ENCODE results near the gene RAB11FIP3.
"Not testable (repeated sequence)": the region's sequence is repeated elsewhere in the genome, so short reads cannot be mapped to it uniquely, and the experiment has no call there.

RAB11FIP3 gene

GRCh38 chr16:497258-497657 is 71.8 kb downstream of the RAB11FIP3 start:
- no peak for DNase-seq

- DNase-seq = no peak
Measured at GRCh38 chr16:499924-500323, 74.5 kb downstream of the RAB11FIP3 start.

DNA sequence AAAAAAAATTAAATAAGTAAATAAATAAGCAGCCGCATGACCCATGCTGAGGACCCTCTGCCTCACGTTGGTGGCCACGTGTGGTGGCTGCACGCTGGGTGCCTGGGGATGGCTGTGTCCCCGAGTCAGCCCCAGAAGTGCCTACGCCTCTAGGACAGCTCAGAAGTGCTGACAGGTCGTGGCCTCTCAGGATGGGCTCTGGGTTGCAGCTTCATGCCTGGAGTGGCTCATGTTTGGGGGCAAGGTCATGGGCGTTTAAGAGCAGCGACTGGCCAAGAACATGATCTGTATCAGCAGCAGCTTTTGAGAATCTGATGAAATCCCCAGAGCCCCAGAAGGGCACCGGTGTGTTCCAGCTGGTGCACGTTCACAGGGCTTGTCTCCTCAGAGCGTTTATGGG is 75.3 kb downstream of the RAB11FIP3 start:
- DNase-seq = no peak

DNA sequence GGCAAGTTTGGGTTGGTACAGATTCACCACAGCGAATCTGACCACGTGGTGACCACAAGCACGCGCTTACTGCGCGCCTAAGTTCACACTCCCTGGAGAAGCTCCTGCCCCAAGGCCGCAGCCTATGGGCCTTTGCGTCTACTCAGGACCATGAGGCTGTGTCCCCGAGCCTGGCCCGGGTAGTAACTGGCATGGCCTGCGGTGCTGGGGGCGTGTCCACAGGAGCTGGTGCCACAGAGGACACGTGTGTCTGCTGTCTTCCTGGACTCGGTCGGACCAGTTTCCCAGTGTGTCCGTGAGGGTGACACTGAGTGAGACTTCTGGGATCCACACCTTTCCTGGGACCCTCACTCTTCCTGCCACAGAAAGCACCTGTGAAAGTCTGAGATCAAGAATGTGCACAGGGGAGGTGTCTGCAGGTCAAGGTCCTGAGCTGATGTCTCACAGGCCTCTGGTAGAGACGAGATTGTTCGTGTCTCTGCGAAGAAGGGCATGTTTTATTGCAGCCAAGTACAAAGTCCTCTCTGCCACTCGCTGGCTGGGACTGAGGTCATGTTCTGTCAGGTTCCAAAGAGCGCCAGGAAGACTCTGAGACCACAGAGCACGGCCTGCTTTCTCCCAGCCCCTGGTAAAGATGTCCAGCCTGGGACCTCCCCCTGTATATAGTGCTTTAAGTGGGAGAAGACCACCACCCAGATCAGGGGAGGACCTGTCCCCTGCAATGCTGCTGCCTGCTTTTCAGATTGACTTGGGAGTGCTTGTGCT is 76.9 kb downstream of the RAB11FIP3 start:
- DNase-seq = no peak

DNA sequence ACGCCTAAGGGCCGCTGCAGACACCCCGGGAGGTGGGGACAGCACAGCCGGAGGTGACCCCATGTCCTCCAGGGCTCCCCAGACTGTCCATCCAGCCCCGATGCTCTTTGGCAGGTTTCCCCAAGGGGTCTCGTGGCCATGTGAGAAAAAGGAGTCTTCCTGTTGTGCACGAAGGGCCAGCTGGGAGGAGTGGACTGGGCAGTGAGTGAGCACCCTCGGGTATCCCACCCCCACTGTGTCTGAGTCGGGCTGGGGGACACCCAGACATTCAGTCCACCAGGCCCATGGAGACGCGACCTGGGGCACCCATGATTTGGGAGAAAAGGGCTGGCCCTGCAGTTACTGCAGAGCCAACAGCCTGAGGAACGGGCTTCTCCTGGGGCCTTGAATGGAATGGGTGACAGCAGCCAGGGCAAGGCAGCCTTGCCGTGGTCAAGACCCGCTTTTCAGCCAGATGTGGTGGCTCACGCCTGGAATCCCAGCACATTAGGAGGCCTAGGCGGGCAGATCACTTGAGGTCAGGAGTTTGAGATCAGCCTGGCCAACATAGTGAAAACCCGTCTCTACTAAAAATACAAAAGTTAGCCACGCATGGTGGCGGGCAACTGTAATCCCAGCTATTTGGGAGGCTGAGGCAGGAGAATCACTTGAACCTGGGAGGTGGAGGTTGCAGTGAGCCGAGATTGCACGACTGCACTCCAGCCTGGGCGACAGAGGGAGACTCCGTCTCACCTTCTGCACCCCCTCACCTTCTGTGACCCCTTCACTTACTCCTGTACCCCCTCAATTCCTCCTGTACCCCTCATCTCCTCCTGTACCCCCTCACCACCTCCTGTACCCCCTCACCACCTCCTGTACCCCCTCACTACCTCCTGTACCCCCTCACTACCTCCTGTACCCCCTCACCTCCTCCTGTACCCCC is 78.0 kb downstream of the RAB11FIP3 start:
- DNase-seq = no peak

DNA sequence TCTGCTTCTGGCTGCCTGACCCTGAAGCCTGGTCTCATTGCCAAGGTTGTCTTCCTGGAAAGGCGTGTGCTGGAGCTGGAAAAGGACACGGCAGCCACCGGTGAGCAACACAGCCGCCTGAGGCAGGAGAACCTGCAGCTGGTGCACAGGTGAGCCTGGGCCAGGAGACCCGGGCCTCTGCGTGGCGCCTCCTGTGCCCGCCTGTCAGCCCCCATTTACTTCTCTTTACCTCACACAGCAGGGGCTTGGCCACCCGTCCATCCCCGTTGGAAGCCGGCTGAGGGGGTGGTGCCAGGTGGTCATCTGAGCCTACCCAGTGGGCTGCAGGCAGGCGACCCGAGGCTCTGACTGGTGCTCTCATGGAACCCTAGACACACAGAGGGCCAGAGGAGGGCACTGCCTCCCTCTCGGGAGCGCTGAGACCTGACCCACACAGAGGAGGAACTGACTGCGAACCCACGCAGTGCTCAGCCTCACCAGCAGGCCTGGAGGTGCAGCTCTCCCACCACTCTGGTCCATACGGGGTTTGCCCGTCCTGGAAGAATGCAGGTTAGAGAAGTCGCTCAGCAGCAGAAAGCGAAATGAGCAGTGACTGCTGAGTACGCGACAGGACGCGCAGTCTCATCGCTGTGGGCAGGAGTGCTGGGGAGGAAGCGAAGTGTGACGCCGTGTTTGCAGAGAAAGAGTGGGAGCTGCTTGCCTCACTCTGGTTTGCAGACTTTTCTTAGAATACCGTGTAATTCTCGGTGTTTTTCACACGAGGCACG is 80.2 kb downstream of the RAB11FIP3 start:
- no peak for DNase-seq

- no peak for DNase-seq
Measured at GRCh38 chr16:506246-506546, 80.7 kb downstream of the RAB11FIP3 start.

DNA sequence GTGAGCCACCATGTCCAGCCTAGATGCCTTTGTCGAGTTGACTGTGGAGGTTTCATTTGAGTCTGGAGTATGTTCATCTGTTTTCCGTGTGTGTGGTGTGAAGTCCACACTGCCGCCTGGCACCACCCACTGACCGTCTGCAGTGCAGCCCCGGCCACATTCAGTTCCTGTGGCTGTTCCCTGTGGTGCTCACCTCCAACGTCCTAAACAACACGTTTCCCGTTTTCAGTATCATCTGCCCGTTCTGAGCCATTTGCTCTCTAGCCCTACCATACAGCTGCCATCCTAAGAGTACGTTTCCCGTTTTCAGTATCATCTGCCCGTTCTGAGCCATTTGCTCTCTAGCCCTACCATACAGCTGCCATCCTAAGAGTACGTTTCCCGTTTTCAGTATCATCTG is 82.1 kb downstream of the RAB11FIP3 start:
- not testable (repeated sequence) for DNase-seq

DNA sequence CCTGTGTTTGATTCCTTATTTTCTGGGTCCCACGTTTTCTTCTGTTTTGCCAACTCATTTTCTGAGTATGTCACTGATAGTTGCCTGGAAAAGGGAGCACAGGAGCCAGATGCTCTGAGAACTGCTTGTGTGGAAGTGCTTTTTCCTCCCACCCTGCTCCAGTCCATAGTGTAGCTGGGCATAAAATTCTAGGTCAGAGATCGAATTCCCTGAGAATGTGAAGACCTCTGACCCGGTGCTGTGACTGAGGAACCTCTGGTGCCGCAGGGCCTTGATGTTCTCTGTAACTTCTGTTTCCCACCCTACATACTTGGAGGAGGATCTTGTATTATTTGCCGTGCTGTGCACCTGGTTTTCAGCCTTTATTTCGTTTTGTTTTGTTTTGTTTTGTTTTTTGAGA is 82.5 kb downstream of the RAB11FIP3 start:
- no peak for DNase-seq

- no peak for DNase-seq
Measured at GRCh38 chr16:508884-509736, 83.7 kb downstream of the RAB11FIP3 start.

GRCh38 chr16:510066-510825 is 84.8 kb downstream of the RAB11FIP3 start:
- no peak for DNase-seq

DNA sequence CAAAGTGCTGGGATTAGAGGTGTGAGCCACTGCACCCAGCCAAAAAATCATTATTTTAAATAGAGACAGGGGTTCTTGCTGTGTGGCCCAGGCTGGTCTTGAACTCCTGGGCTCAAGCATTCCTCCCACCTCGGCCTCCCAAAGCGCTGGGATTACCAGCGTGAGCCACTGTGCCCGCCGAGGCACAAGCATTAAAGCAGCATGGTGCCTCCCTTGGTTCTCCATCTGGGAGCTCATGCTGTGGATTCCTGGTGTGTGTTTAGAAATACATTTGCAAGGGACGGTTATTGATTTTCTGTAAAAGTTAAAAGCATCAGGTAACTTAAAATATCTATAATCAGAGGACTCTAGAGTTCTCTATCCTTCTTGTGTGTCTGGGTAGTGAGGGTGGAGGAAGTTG is 87.4 kb downstream of the RAB11FIP3 start:
- no peak for DNase-seq

- DNase-seq = no peak
Measured at GRCh38 chr16:513950-514349, 88.5 kb downstream of the RAB11FIP3 start.

DNA sequence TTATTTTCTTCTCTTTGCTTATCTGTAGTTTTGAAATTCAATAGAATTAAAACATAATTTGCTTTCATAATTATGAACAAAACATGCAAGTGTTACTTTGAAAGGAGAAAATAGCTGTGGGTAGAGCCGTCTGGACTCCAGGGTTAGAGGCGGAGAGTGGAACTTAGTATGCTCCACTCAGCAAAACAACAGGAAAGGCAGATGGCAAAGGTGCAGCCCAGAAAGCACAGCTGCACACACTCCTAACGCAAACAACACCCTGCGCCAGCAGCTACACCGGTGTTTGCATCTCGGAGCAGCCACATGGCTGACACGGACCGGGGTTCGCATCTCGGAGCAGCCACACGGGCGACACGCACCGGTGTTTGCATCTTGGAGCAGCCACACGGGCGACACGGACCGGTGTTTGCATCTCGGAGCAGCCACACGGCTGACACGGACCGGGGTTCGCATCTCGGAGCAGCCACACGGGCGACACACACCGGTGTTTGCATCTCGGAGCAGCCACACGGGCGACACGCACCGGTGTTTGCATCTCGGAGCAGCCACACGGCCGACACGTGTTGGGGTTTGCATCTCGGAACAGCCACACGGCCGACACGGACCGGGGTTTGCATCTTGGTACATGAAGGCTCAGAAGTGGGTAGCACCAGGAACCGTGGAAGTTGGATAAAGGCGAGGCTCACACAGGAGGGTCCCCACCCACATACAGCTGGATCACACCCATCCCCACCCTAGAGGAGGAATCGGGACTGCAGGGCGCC is 89.9 kb downstream of the RAB11FIP3 start:
- DNase-seq = no peak

GRCh38 chr16:515939-516226 is 90.4 kb downstream of the RAB11FIP3 start:
- no peak for DNase-seq

- DNase-seq = no peak
Measured at GRCh38 chr16:516301-516700, 90.9 kb downstream of the RAB11FIP3 start.

- DNase-seq = no peak
Measured at GRCh38 chr16:518858-519257, 93.4 kb downstream of the RAB11FIP3 start.

- no peak for DNase-seq
Measured at GRCh38 chr16:519425-519824, 94.0 kb downstream of the RAB11FIP3 start.

- no peak for DNase-seq
Measured at GRCh38 chr16:519841-520687, 94.6 kb downstream of the RAB11FIP3 start.

DNA sequence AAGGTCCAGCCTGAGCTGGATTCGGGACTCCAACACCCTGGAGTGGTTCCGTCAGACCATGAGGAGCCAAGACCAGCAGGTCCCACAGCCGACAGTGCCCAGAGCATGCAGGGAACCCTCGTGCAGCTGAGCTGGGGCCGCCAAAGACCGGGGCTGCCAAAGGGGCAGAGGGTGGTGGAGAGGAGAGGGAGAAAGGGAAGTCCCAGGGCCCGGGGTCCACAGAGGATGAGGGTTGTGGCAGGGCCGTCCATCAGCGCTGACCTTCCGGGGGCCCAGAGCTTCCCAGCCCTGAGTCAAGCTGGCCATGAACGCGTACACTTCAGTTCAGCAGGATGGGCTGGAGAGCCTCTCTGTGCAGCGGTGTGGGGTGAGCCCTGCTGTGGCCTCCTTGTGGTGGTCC is 95.4 kb downstream of the RAB11FIP3 start:
- no peak for DNase-seq

Measured in NCI-H446 (cell line).